ENCODE data around the gene LPCAT3.

- TF ChIP-seq CTCF (conservative IDR thresholded peaks at IDR 0.05; ENCODE audit: low read depth, low read length) (no peak), RFX5 (IDR thresholded peaks at IDR 0.05; ENCODE audit: low read depth, low read length) (no peak), CEBPB (IDR thresholded peaks at IDR 0.05; ENCODE audit: low read depth, low read length) (no peak), POLR2A (IDR thresholded peaks at IDR 0.05; ENCODE audit: low read depth, low read length) (no peak), SMC3 (IDR thresholded peaks at IDR 0.05; ENCODE audit: low read depth, low read length) (no peak), MAFK (IDR thresholded peaks at IDR 0.05; ENCODE audit: low read depth, low read length) (no peak), RAD21 (IDR thresholded peaks at IDR 0.05; ENCODE audit: low read length) (no peak), RCOR1 (IDR thresholded peaks at IDR 0.05; ENCODE audit: insufficient replicate concordance, low read length) (no peak), MXI1 (IDR thresholded peaks at IDR 0.05; ENCODE audit: borderline replicate concordance, low read depth, low read length) (no peak)
Observed at GRCh38 chr12:6942331-6942665, 76.0 kb downstream of the LPCAT3 start.

Measured in IMR-90 (cell line).